ENCODE measurements around the gene CCR6. TPM values are rescaled to one million over a fixed set of nuclear protein-coding genes. Genes with fewer than 3 reads are reported as not detected.
A peak's percentile ranks its signal among the peaks of the same experiment; 100 is the strongest.

CCR6 gene
- total and polyA plus RNA-seq, 3 experiments from 2014 or later = 3.5 to 47.3 (median 3.9) TPM

GRCh38 chr6:167148021-167148420, 25.1 kb downstream of the CCR6 start:
- Histone ChIP-seq H3K4me1 (ENCODE audit: insufficient read depth, low read length) (no peaks in the 10 kb centered on the region), H3K4me3 (ENCODE audit: low read length) (no peak overlapping the region), H3K36me3 (ENCODE audit: insufficient read depth, low read length) (no peaks in the 10 kb centered on the region), H3K27ac (ENCODE audit: low read depth, low read length) (no peak overlapping the region), H3K9me3 (ENCODE audit: low read length) (no peaks in the 10 kb centered on the region), H3K27me3 (ENCODE audit: insufficient read depth, low read length, poor library complexity, severe bottlenecking) (no peaks in the 10 kb centered on the region)
- ChIA-PET CTCF (no interaction called here), POLR2A (no interaction called here)
- peaks cover 0 to 12% of the 10 kb centered on the region in 2 donors for H3K27me3 Mint-ChIP-seq
- H3K4me1 Mint-ChIP-seq = peaks cover 19 to 24% (median 23%) of the 10 kb centered on the region in 3 donors
- H3K9me3 Mint-ChIP-seq = no peaks in the 10 kb centered on the region
- no peaks in the 10 kb centered on the region for H3K36me3 Mint-ChIP-seq
- no peak overlapping the region for H3K27ac Mint-ChIP-seq
- H3K4me3 Mint-ChIP-seq = no peak overlapping the region
- no peak for DNase-seq

GRCh38 chr6:167148997-167149396, 26.1 kb downstream of the CCR6 start:
- Mint-ChIP-seq H3K4me3 (no peak overlapping the region), H3K27me3 (peaks cover 0 to 11% of the 10 kb centered on the region in 2 donors), H3K4me1 (peaks cover 27 to 34% (median 33%) of the 10 kb centered on the region in 3 donors), H3K9me3 (no peaks in the 10 kb centered on the region), H3K36me3 (peaks cover 0 to 1% (median 0%) of the 10 kb centered on the region in 3 donors), H3K27ac (no peak overlapping the region)
- H3K4me3 ChIP-seq (ENCODE audit: low read length) = no peak overlapping the region
- ChIA-PET CTCF (no interaction called here), POLR2A (no interaction called here)
- no peaks in the 10 kb centered on the region for H3K9me3 ChIP-seq (ENCODE audit: low read length)
- DNase-seq = no peak
- no peaks in the 10 kb centered on the region for H3K27me3 ChIP-seq (ENCODE audit: insufficient read depth, low read length, poor library complexity, severe bottlenecking)
- no peaks in the 10 kb centered on the region for H3K36me3 ChIP-seq (ENCODE audit: insufficient read depth, low read length)
- no peaks in the 10 kb centered on the region for H3K4me1 ChIP-seq (ENCODE audit: insufficient read depth, low read length)
- no peak overlapping the region for H3K27ac ChIP-seq (ENCODE audit: low read depth, low read length)

GRCh38 chr6:167150941-167151549, 28.1 kb downstream of the CCR6 start:
- ChIA-PET POLR2A (no interaction called here), CTCF (interaction anchor here (0.9 kb wide), 2 partner anchors 151 to 376 kb away, joined by 3 read pairs; no protein-coding TSS in a partner anchor)
- H3K4me1 Mint-ChIP-seq = peaks cover 29 to 37% (median 35%) of the 10 kb centered on the region in 3 donors
- DNase-seq = no peak
- no peak overlapping the region for H3K27ac ChIP-seq (ENCODE audit: low read depth, low read length)
- peak overlapping the region; percentile 9 to 92 (median 60) for H3K27ac Mint-ChIP-seq
- peaks cover 0 to 3% of the 10 kb centered on the region in 2 donors for H3K27me3 Mint-ChIP-seq
- no peaks in the 10 kb centered on the region for H3K9me3 Mint-ChIP-seq
- H3K4me1 ChIP-seq (ENCODE audit: insufficient read depth, low read length) = no peaks in the 10 kb centered on the region
- no peaks in the 10 kb centered on the region for H3K9me3 ChIP-seq (ENCODE audit: low read length)
- no peak overlapping the region for H3K4me3 ChIP-seq (ENCODE audit: low read length)
- peaks cover 0 to 1% (median 0%) of the 10 kb centered on the region in 3 donors for H3K36me3 Mint-ChIP-seq
- peak overlapping the region; percentile 1 to 93 (median 23) for H3K4me3 Mint-ChIP-seq
- H3K36me3 ChIP-seq (ENCODE audit: insufficient read depth, low read length) = no peaks in the 10 kb centered on the region
- H3K27me3 ChIP-seq (ENCODE audit: insufficient read depth, low read length, poor library complexity, severe bottlenecking) = no peaks in the 10 kb centered on the region

GRCh38 chr6:167151648-167152047, 28.8 kb downstream of the CCR6 start:
- CTCF ChIA-PET = interaction anchor here (0.9 to 1.3 kb wide), 2 partner anchors 10 to 376 kb away, joined by 3 read pairs; no protein-coding TSS in a partner anchor
- H3K27me3 ChIP-seq (ENCODE audit: insufficient read depth, low read length, poor library complexity, severe bottlenecking) = no peaks in the 10 kb centered on the region
- Mint-ChIP-seq H3K4me3 (peak overlapping the region in 5 of 7 donors; percentile 1 to 93 (median 57)), H3K36me3 (peaks cover 0 to 1% (median 0%) of the 10 kb centered on the region in 3 donors), H3K9me3 (no peaks in the 10 kb centered on the region), H3K27me3 (peaks cover 0 to 3% of the 10 kb centered on the region in 2 donors), H3K27ac (peak overlapping the region in 6 of 8 donors; percentile 9 to 88 (median 34)), H3K4me1 (peaks cover 29 to 37% (median 35%) of the 10 kb centered on the region in 3 donors)
- H3K9me3 ChIP-seq (ENCODE audit: low read length) = no peaks in the 10 kb centered on the region
- H3K36me3 ChIP-seq (ENCODE audit: insufficient read depth, low read length) = no peaks in the 10 kb centered on the region
- POLR2A ChIA-PET = no interaction called here
- DNase-seq = no peak
- H3K4me3 ChIP-seq (ENCODE audit: low read length) = no peak overlapping the region
- no peaks in the 10 kb centered on the region for H3K4me1 ChIP-seq (ENCODE audit: insufficient read depth, low read length)
- no peak overlapping the region for H3K27ac ChIP-seq (ENCODE audit: low read depth, low read length)

DNA sequence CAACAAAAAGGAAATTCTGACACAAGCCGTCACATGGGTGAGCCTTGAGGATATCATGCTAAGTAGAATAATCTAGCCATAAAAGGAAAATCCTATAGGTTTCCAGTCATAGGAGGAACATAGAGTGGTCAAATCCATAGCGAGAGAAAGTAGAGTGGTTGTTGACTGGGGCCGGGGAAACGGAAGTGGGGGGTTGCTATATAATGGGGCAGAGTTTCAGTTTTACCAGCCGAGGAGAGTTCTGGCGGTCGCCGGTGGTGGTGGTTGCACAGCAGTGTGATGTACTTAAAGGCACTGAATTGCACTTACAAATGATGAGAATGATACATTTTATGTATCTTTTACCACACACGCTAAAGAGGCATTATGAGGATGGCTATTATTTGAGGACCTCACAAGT, 30.0 kb downstream of the CCR6 start:
- H3K4me3 Mint-ChIP-seq = peak overlapping the region; percentile 74 to 93 (median 81)
- no peaks in the 10 kb centered on the region for H3K9me3 Mint-ChIP-seq

DNA sequence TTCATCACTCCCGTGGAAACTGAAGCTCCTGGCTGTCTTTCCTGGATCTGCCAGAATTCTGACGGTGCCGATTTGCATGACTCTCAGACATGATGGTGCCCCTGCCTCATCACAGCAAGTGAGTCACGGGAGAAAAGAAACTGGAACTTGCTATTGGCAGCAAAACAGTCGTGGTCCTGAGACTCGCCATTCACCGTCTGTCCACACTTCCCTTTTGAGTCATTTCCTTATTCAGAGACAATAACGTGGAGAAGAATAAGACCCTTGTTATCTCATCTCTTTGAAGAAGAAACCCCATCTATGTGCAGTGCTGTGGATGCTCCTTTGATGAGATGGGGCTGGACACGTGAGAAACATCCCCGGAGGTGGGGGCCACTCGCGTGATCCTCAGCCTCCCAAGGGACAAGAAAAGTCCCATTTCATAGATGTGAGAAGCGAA, 30.6 kb downstream of the CCR6 start:
- H3K4me3 ChIP-seq (ENCODE audit: low read length) = peak overlapping the region; percentile 48
- ChIA-PET POLR2A (no interaction called here), CTCF (no interaction called here)
- H3K4me1 ChIP-seq (ENCODE audit: insufficient read depth, low read length) = no peaks in the 10 kb centered on the region
- peaks cover 2 to 3% of the 10 kb centered on the region in 2 donors for H3K27me3 Mint-ChIP-seq
- H3K9me3 ChIP-seq (ENCODE audit: low read length) = no peaks in the 10 kb centered on the region
- no peaks in the 10 kb centered on the region for H3K36me3 ChIP-seq (ENCODE audit: insufficient read depth, low read length)
- H3K27ac ChIP-seq (ENCODE audit: low read depth, low read length) = peak overlapping the region; percentile 35
- H3K4me3 Mint-ChIP-seq = peak overlapping the region; percentile 74 to 93 (median 81)
- peaks cover 29 to 37% (median 35%) of the 10 kb centered on the region in 3 donors for H3K4me1 Mint-ChIP-seq
- H3K36me3 Mint-ChIP-seq = peaks cover 0 to 1% (median 0%) of the 10 kb centered on the region in 3 donors
- H3K27me3 ChIP-seq (ENCODE audit: insufficient read depth, low read length, poor library complexity, severe bottlenecking) = no peaks in the 10 kb centered on the region
- no peaks in the 10 kb centered on the region for H3K9me3 Mint-ChIP-seq
- H3K27ac Mint-ChIP-seq = peak overlapping the region; percentile 2 to 93 (median 81)
- peak in 2 of 5 donors; percentile 10 to 16 for DNase-seq

More for the DNA sequence above, 30.0 kb downstream of the CCR6 start:
- H3K9me3 ChIP-seq (ENCODE audit: low read length) = no peaks in the 10 kb centered on the region
- ChIA-PET POLR2A (no interaction called here), CTCF (interaction anchor here (1.3 kb wide), 1 partner anchor 11 kb away, joined by 3 read pairs; no protein-coding TSS in a partner anchor)
- no peaks in the 10 kb centered on the region for H3K36me3 ChIP-seq (ENCODE audit: insufficient read depth, low read length)
- peak overlapping the region; percentile 35 for H3K27ac ChIP-seq (ENCODE audit: low read depth, low read length)
- no peaks in the 10 kb centered on the region for H3K4me1 ChIP-seq (ENCODE audit: insufficient read depth, low read length)
- Mint-ChIP-seq H3K36me3 (peaks cover 0 to 1% (median 0%) of the 10 kb centered on the region in 3 donors), H3K27me3 (peaks cover 0 to 3% of the 10 kb centered on the region in 2 donors), H3K27ac (peak overlapping the region; percentile 2 to 93 (median 81)), H3K4me1 (peaks cover 29 to 37% (median 35%) of the 10 kb centered on the region in 3 donors)
- H3K27me3 ChIP-seq (ENCODE audit: insufficient read depth, low read length, poor library complexity, severe bottlenecking) = no peaks in the 10 kb centered on the region
- DNase-seq = peak in 4 of 5 donors; percentile 24 to 58 (median 27)
- peak overlapping the region; percentile 48 for H3K4me3 ChIP-seq (ENCODE audit: low read length)

DNA sequence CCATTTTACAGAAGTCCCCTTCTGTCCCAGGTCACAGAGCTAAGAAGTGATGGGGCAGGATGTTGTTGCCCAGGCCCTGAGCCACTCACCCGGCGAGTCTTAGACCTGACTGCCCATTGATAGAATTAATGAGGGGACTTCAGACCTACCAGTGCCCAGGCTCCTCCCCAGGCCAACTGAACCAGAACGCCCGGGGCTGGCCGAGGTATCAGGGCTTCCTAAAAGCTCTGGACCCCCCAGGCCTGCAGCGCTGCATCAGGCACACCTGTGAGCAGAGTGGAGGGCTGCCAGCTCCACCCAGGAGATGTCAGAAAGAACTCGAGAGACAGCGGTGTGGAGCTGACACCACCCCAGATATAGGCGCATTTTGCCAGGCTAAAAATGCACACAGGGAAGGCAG, 31.4 kb downstream of the CCR6 start:
- ChIA-PET CTCF (no interaction called here), POLR2A (no interaction called here)
- no peaks in the 10 kb centered on the region for H3K36me3 ChIP-seq (ENCODE audit: insufficient read depth, low read length)
- H3K27ac Mint-ChIP-seq = peak overlapping the region in 3 of 8 donors; percentile 41 to 69 (median 52)
- no peak for DNase-seq
- no peaks in the 10 kb centered on the region for H3K9me3 Mint-ChIP-seq
- no peaks in the 10 kb centered on the region for H3K27me3 ChIP-seq (ENCODE audit: insufficient read depth, low read length, poor library complexity, severe bottlenecking)
- H3K9me3 ChIP-seq (ENCODE audit: low read length) = no peaks in the 10 kb centered on the region
- H3K4me1 ChIP-seq (ENCODE audit: insufficient read depth, low read length) = no peaks in the 10 kb centered on the region
- peaks cover 0 to 1% (median 0%) of the 10 kb centered on the region in 3 donors for H3K36me3 Mint-ChIP-seq
- H3K27ac ChIP-seq (ENCODE audit: low read depth, low read length) = no peak overlapping the region
- no peak overlapping the region for H3K4me3 ChIP-seq (ENCODE audit: low read length)
- peak overlapping the region in 3 of 7 donors; percentile 6 to 93 (median 74) for H3K4me3 Mint-ChIP-seq
- H3K4me1 Mint-ChIP-seq = peaks cover 29 to 37% (median 35%) of the 10 kb centered on the region in 3 donors
- peaks cover 2 to 3% of the 10 kb centered on the region in 2 donors for H3K27me3 Mint-ChIP-seq

DNA sequence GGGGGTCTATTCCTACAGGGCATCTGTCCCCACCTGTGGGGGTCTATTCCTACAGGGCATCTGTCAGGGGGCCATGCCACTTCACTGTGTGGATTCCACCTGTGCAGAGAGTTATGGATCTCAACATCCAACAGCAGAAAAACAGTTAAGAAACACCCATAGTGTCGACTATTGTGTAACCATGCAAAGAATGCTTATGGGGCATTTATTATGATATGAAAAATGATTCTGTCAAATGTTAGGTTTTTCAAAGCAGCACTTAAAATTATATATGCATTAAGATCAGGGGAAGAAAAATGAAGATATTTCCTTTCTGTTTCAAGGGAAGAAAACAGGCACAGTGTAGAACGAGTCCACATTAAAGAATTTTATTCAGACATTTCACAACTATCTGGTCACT, 32.0 kb downstream of the CCR6 start:
- Histone ChIP-seq H3K4me1 (ENCODE audit: insufficient read depth, low read length) (no peaks in the 10 kb centered on the region), H3K27ac (ENCODE audit: low read depth, low read length) (no peak overlapping the region), H3K36me3 (ENCODE audit: insufficient read depth, low read length) (no peaks in the 10 kb centered on the region), H3K9me3 (ENCODE audit: low read length) (no peaks in the 10 kb centered on the region), H3K27me3 (ENCODE audit: insufficient read depth, low read length, poor library complexity, severe bottlenecking) (no peaks in the 10 kb centered on the region), H3K4me3 (ENCODE audit: low read length) (no peak overlapping the region)
- H3K36me3 Mint-ChIP-seq = peaks cover 0 to 1% (median 0%) of the 10 kb centered on the region in 3 donors
- peaks cover 29 to 37% (median 35%) of the 10 kb centered on the region in 3 donors for H3K4me1 Mint-ChIP-seq
- no peaks in the 10 kb centered on the region for H3K9me3 Mint-ChIP-seq
- ChIA-PET CTCF (no interaction called here), POLR2A (no interaction called here)
- peaks cover 3% of the 10 kb centered on the region in 2 donors for H3K27me3 Mint-ChIP-seq
- no peak for DNase-seq
- no peak overlapping the region for H3K27ac Mint-ChIP-seq
- H3K4me3 Mint-ChIP-seq = no peak overlapping the region

Measured in CD8-positive, alpha-beta memory T cell (primary cell).